GM20431 (cell line): ENCODE measurements around the gene SNN.

Experiments used
- in situ Hi-C: fragments of 300-500 bp; cut with MseI, MboI; formaldehyde crosslinking; loops from one replicate; pipeline ENCODE4 v1.15.0; 2020; ENCODE audit warnings: low sequenced_read_pairs; ENCODE audit not compliant: unreplicated experiment

SNN gene

GRCh38 chr16:11691771-11692170 lies 23.5 kb downstream of the SNN start:
- in situ Hi-C loops, result no loop called here

DNA sequence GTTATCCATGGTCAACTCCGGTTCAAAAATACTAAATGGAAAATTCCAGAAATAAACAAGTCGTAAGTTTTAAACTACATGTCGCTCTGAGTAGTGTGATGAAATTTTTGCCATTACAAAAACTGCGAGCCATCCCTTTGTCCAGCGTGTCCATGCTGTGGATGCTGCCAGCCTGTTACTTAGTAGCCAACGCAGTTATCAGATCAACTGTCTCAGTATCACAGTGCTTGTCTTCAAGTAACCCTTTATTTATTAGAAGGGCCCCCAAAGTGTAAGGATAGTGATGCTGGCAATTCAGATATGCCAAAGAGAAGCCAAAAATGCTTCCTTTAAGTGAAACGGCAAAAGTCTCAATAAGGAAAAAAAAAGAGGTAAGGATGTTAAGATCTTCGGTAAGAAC lies 23.9 kb downstream of the SNN start:
- in situ Hi-C loops, result no loop called here

DNA sequence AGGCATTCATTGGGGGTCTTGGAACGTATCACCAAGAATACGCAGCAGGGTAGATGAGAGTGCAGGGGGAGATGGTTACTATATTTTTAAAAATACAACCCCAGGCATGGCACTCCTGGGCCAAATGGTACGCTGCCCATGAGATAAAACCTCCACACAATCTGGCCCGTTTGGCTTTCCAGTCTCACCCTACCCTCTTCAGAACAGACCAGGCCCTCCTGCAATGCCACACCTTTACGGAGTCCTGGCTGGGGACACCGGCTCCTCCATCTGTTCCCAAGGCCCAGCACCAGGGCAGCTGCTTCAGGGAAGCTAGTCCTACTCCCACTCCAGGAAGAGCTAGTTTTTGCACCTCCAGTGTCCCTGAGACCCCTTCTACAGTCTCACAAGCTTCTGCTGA lies 24.4 kb downstream of the SNN start:
- in situ Hi-C loops, result no loop called here

DNA sequence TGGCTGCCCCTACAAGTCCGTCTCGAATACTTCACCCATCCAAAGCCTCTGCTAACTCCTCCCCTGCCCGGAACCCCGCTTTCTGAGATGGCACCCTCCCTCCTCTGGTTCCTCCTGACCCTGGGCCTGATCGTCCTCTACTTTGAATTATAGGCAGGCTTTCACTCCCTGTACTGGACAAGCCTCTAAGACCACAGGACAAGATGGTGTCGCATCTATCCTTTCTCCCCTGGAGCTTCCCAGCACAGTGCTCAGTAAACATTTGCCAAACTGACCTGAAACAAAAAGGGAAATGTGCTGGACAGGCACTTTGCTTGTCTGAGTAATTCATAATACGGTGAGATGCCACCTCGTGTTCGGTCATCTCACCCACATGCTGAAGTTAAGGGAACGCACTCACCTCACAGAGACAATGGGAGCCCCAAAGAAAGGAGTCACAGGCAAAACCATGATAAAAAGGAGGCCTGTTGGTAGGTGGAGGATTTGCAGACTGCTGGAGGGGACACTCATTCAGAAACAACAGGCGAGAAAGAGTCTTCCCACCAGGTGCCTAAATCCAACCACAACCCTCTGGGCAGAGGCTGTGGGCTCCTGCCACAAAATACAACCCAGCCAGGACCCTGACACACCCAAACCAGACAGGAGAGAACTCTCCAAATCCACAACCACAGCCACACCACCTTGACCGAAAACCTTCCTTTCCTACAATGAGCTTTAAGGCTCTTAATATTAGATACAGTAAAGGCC lies 28.2 kb downstream of the SNN start:
- in situ Hi-C loops, result no loop called here

DNA sequence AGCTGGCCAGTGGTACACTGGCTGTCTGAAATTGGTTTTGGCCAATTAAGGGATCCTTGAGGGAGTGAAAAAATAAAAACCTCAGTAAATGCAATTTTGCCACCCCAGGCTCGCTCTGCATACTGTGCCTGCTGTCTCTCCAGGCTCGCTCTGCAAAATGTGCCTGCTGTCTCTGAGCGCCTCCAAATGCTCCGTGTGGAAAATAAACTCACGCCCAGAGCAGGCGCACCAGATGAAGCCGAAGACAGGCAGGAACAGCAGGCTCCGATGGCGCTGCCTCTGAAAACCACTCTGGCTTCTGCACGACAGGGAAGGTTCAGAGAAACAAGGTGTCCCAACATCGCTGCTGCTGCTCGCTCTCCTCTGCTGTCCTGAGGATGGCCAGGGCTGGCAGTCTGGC lies 29.1 kb downstream of the SNN start:
- in situ Hi-C loops, result no loop called here

GRCh38 chr16:11698271-11698689 lies 30.0 kb downstream of the SNN start:
- in situ Hi-C loops, result no loop called here

DNA sequence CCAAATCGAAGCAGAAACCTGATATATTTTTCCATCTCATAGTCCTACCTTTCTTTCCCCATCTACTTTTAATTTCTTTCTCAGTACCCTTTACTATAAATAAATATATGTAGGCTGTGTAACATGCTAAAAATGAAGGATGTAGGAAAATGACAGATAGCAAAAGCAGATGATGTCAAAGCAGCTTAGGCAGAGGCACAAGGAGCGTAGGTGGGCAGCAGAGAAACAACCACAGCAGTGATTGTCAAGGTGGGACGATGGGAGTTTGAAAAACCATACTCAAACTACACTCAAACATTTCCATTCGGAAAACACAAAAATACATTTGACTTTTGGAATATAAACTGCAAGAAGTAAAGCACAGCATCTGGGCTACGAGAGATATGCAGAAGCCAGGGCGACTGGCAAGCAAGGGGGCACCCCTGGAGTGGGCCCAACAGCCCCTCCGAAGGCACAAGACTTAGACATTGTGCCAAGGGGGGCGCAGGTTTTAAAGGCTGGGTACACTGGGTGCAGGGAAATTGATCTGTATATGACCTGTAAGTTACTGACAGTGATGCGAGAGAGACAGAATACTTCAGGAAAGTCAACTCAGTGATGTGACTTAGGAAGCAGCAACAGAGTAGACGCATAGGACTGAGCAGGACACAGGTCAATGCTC lies 31.1 kb downstream of the SNN start:
- in situ Hi-C loops, result no loop called here

GRCh38 chr16:11700264-11701029 lies 32.2 kb downstream of the SNN start:
- in situ Hi-C loops, result no loop called here

DNA sequence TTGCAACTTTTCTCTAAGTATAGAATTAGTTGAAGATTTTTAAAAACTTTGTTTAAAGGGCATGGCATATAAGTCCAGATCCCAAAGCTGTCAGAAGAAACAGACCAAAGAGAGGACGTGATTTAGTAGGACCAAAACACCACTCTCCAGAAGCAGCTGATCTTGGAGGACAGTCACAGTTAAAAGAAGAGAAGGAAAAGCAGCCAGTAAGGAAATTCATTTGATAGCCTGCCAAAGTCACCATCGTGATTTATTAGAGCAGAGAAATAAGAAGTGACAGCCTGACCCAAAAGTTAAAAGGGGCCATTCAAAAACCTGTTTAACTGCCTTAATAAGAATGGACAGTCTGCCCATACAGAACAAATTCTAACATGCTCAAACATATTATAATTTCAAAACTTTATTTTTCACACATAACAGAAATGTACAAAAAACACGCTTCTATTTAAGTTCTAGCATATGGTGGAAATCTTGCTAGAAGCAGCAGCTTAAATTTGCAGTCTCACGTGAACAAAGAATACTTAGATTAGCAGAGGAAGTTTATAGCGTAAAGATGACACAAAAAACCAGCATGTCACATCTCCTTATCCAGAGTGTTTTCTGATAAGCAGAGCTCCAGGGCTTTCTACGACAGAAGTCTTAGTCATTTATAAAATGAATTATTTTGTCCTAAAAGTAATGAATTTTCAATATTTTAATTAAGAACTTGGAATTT lies 37.2 kb downstream of the SNN start:
- in situ Hi-C loops, result no loop called here

- in situ Hi-C loops, result no loop called here
Observed at GRCh38 chr16:11706180-11706742, 38.0 kb downstream of the SNN start.

- in situ Hi-C loops, result no loop called here
Observed at GRCh38 chr16:11707679-11708197, 39.5 kb downstream of the SNN start.

DNA sequence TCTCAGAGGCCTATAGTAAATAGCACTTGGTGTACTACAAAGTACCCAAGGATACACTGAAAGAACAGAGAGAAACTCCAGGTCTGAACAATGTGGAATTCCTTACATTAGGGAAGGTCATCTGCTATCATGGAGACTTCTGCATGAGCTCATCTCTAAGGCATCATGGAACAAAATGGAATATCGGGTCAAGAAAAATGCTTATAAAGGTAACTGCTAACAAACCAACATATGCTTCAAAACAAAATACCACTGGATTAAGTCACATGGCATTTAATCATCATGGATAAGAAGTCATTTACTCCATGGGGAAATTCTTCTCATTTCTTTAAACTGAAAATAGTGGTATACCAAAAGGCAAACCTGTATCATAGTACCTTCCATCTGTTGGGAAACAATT lies 40.2 kb downstream of the SNN start:
- in situ Hi-C loops, result no loop called here

- in situ Hi-C loops, result no loop called here
Observed at GRCh38 chr16:11711662-11712061, 43.4 kb downstream of the SNN start.

DNA sequence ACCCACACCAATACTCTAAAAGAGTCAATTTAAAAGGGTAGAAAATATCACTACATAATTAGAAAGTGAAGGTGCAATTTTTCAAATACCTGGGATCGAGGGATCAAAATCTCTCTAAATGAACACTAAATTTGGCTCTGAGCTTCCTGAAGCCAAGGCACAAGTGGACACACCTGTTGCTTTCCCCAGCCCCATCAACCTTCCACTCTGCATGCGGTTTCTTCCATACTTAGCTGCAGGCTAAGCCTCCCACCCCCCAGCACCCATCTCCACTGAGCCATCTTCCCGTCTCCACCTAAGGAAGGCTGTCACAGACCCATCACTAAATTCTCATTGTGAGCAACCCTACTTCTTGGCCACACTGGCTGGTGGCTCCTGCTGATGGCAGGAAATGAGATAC lies 43.9 kb downstream of the SNN start:
- in situ Hi-C loops, result no loop called here

DNA sequence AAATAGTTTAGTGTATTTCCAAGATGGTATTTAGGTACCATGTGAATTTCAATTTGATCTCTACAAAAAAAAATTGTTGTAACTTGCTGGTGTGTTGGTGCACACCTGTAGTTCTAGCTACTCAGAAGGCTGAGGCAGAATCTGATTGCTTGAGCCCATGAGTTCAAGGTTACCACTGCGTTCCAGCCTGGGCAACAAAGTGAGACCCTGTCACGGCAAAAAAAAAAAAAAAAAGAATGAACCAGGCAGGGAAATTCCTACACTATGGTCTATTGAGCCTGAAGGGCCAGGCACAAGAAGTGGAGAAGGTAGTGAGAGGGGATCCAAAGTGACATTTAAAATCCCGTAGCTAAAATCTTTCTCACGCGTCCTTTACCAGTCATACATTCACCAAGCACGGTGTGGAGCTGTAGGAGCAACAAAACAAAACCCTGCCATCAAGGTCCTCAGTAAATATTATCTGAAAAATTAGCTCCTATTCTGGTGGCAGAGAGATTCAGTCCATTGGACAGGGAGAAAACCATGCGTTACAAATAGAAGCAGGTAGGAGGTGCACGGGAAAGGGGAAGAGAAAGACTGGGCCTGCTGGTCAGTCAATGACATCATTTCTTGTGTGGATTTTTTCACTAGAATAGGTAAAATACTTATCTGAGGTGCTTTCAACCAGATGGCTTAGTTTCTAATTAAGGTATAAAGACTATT lies 47.1 kb downstream of the SNN start:
- in situ Hi-C loops, result no loop called here

DNA sequence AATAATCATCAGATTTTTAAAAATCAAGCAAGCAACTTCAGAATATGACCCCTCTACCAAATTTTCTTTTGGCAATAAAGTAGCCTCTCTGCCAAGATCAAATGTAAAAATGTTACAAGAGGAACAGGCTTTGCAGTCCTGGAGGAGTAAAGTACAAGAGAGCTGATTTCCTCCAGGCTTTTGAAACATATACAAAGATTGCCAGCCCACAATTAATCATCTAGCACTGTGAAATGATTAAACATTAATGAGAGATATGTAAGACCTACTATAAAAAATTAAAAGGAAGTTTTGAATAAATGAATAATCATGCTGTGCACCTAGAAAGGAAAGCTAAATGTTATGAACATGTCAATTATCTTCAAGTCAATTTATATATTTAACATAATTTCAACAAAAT lies 48.1 kb downstream of the SNN start:
- in situ Hi-C loops, result no loop called here

DNA sequence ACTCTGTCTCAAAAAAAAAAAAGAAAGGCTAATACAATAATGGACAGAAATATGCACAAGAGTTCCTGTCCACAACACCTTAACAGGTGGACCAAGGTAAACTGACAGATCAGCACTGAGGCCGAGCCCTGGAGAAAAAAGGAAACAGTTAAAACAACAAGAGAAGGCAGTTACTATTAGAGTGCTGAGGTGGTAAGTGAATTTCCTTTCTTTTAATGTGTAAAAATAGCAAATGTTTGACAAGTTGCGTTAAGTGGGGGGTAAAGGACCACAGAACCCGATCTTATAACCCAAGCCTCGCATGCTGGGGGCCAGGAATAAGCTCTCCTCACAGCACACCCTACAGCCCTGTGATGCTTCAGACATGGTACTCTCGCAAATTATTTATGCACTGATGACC lies 49.6 kb downstream of the SNN start:
- in situ Hi-C loops, result no loop called here

GRCh38 chr16:11719171-11719570 lies 50.9 kb downstream of the SNN start:
- in situ Hi-C loops, result no loop called here

DNA sequence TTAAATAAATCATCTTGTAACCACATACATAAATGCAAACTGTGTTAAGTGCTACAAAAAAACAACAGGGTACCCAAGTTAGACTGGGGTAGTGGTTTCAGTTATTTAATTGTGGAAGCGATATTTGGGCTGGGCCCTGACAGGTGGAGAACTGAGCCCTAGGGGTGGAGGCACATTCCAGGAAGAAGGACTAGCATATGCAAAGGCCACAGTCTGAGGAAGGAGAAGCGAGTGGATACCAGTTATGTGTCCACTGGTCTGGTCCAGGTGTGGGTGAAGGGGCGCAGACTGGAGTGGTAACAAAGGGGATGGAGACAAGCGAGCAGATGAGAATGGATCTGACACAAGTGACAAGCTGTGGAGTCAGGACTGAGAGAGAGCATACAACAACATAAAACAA lies 51.5 kb downstream of the SNN start:
- in situ Hi-C loops, result no loop called here
